ENCODE results near the gene GATA3. TPM values are rescaled to one million over a fixed set of nuclear protein-coding genes. Genes with fewer than 3 reads are reported as not detected.

The GATA3 gene
- total and polyA plus RNA-seq, 2 experiments from 2014 or later = not detected

DNA sequence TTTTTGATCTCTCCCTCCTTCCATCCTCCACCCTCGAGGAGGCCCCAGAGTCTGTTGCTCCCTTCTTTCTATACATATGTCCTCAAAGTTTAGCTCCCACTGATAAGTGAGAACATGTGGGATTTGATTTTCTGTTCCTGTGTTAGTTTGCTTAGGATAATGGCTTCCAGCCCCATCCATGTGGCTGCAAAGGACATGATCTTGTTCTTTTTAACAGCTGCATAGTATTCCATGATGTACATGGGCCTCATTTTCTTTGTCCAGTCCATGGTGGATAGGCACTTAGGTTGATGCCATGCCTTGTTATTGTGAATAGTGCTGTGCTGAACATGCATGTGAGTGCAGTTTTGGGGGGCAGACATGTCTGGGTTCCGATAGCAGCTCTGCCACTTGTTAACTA is 51.4 kb downstream of the GATA3 start:
- Histone ChIP-seq H3K27me3 (replicated peaks; ENCODE audit: insufficient read depth) (no peaks in the 10 kb centered on the region; the same call in 1 of the 2 replicates), H3K9me2 (ENCODE audit: insufficient read depth) (no peaks in the 10 kb centered on the region), H3K27ac (no peak overlapping the region), H3K9me3 (ENCODE audit: low read depth) (no peaks in the 10 kb centered on the region), H3K9ac (no peak overlapping the region), H2AFZ (no peak overlapping the region), H3K36me3 (ENCODE audit: low read depth) (no peaks in the 10 kb centered on the region), H3K4me2 (ENCODE audit: unreplicated experiment) (no peak overlapping the region), H3F3A (ENCODE audit: insufficient read depth) (no peaks in the 10 kb centered on the region), H4K20me1 (ENCODE audit: insufficient read depth) (no peaks in the 10 kb centered on the region), H3K4me3 (no peak overlapping the region), H3K79me2 (ENCODE audit: insufficient read depth) (no peaks in the 10 kb centered on the region), H3K4me1 (ENCODE audit: insufficient read depth) (no peaks in the 10 kb centered on the region)
- TF ChIP-seq EZH2 (IDR thresholded peaks at IDR 0.05; ENCODE audit: insufficient read depth, poor library complexity, severe bottlenecking) = no peak
- TF ChIP-seq EZH2phosphoT487 (IDR thresholded peaks at IDR 0.05; ENCODE audit: insufficient read depth, low read depth) = no peak
- in situ Hi-C loops (cut with MboI) = no loop called here
- 25 to 28% methylated on average over 2 of the region's 2 CpGs for WGBS, 2 experiments (ENCODE audit: low coverage in 1 of 2, low lambda C conversion rate in 2 of 2, missing lambda C conversion rate in 2 of 2)
- DNase-seq = no peak

DNA sequence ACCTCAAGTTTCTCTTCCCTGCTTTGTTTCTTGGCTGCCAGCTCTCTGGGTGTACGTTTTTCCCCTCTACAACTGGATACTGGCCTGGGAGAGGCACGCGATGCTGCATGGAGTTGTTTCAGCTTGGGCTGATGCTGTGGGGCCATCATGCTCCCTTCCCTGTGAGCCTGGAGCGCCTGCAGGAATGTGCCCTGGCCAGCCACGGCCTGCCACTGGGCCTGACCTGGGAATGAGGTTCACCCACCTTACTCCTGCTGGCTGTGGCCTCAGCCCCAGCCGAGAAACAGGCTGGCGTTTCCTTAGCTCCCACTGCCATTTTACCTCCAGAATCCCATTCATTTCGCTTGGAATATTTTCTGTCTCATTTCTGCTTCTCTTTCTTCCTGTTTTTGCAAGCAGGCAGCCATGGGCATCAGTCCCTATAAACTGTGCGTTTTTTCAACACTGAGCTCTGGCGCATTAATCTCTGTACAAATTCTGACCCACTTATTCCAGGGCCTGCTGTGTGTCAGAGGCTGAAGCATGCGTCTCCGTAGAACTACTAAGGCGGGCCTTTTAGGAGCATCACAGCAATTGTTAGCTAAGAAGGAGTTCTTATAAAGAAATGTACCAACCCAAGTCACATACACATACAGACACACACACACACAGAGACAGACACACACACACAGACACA is 57.9 kb downstream of the GATA3 start:
- Histone ChIP-seq H3K36me3 (ENCODE audit: low read depth) (no peaks in the 10 kb centered on the region), H4K20me1 (ENCODE audit: insufficient read depth) (no peaks in the 10 kb centered on the region), H3K9me2 (ENCODE audit: insufficient read depth) (no peaks in the 10 kb centered on the region), H3F3A (ENCODE audit: insufficient read depth) (no peaks in the 10 kb centered on the region), H2AFZ (no peak overlapping the region), H3K9ac (no peak overlapping the region), H3K9me3 (ENCODE audit: low read depth) (no peaks in the 10 kb centered on the region), H3K4me1 (ENCODE audit: insufficient read depth) (no peaks in the 10 kb centered on the region), H3K4me3 (no peak overlapping the region), H3K27me3 (replicated peaks; ENCODE audit: insufficient read depth) (no peaks in the 10 kb centered on the region), H3K27ac (no peak overlapping the region), H3K4me2 (ENCODE audit: unreplicated experiment) (no peak overlapping the region), H3K79me2 (ENCODE audit: insufficient read depth) (no peaks in the 10 kb centered on the region)
- WGBS, 2 experiments (ENCODE audit: low coverage in 1 of 2, low lambda C conversion rate in 2 of 2, missing lambda C conversion rate in 2 of 2) = 36 to 39% methylated on average over 13 of the region's 13 CpGs
- no peak for DNase-seq
- TF ChIP-seq EZH2phosphoT487 (IDR thresholded peaks at IDR 0.05; ENCODE audit: insufficient read depth, low read depth) (no peak), EZH2 (IDR thresholded peaks at IDR 0.05; ENCODE audit: insufficient read depth, poor library complexity, severe bottlenecking) (no peak)
- in situ Hi-C loops (cut with MboI) = no loop called here

DNA sequence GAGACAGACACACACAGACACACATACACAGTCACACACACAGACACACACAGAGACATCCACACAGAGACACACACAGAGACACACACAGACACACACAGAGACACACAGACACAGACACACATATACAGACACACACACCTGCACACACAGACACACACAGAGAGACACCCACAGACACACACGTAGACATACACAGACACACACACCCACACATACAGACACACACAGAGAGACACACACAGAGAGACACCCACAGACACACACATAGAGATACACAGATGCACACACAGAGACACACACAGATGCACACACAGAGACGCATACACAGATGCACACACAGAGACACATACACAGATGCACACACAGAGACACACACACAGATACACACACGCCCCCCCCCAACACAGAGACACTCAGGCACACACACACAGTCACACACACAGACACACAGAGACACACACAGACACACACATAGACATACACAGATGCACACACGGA is 58.5 kb downstream of the GATA3 start:
- no peaks in the 10 kb centered on the region for H3K4me1 ChIP-seq (ENCODE audit: insufficient read depth)
- no peaks in the 10 kb centered on the region for H3K9me2 ChIP-seq (ENCODE audit: insufficient read depth)
- no peaks in the 10 kb centered on the region for H3K9me3 ChIP-seq (ENCODE audit: low read depth)
- H4K20me1 ChIP-seq (ENCODE audit: insufficient read depth) = no peaks in the 10 kb centered on the region
- TF ChIP-seq EZH2 (IDR thresholded peaks at IDR 0.05; ENCODE audit: insufficient read depth, poor library complexity, severe bottlenecking) = no peak
- no peak for TF ChIP-seq EZH2phosphoT487 (IDR thresholded peaks at IDR 0.05; ENCODE audit: insufficient read depth, low read depth)
- no peak overlapping the region for H3K9ac ChIP-seq
- WGBS, 2 experiments (ENCODE audit: low coverage in 1 of 2, low lambda C conversion rate in 2 of 2, missing lambda C conversion rate in 2 of 2) = 35 to 41% methylated on average over 4 of the region's 4 CpGs
- in situ Hi-C loops (cut with MboI) = no loop called here
- no peaks in the 10 kb centered on the region for H3K36me3 ChIP-seq (ENCODE audit: low read depth)
- no peak overlapping the region for H3K4me2 ChIP-seq (ENCODE audit: unreplicated experiment)
- no peak overlapping the region for H3K27ac ChIP-seq
- no peak for DNase-seq
- no peak overlapping the region for H2AFZ ChIP-seq
- H3K27me3 ChIP-seq (replicated peaks; ENCODE audit: insufficient read depth) = no peaks in the 10 kb centered on the region
- H3F3A ChIP-seq (ENCODE audit: insufficient read depth) = no peaks in the 10 kb centered on the region
- H3K4me3 ChIP-seq = no peak overlapping the region
- no peaks in the 10 kb centered on the region for H3K79me2 ChIP-seq (ENCODE audit: insufficient read depth)

DNA sequence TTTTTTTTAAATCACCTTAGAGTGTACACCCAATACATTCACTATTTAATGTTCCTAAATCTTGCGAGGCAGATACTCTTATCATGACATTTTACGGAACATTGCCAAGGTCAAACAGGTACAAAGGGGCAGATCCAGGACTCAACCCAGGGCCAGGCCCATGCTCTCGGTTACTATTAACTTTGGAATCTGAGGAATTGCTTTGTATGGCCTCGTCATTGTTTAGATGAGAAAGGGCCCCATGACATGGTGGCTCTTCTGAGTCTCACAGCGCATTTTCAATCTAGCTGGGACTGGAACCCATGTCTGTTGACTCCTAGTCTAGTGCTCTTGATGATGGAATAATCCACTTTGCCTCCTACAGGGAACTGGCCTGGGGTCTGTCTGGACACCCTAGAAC is 59.1 kb downstream of the GATA3 start:
- Histone ChIP-seq H3K4me3 (no peak overlapping the region), H3K9ac (no peak overlapping the region), H3K9me3 (ENCODE audit: low read depth) (no peaks in the 10 kb centered on the region), H3K36me3 (ENCODE audit: low read depth) (no peaks in the 10 kb centered on the region), H3K27ac (no peak overlapping the region), H3K4me1 (ENCODE audit: insufficient read depth) (no peaks in the 10 kb centered on the region), H4K20me1 (ENCODE audit: insufficient read depth) (no peaks in the 10 kb centered on the region), H3K4me2 (ENCODE audit: unreplicated experiment) (no peak overlapping the region), H3K27me3 (replicated peaks; ENCODE audit: insufficient read depth) (no peaks in the 10 kb centered on the region), H2AFZ (no peak overlapping the region), H3F3A (ENCODE audit: insufficient read depth) (no peaks in the 10 kb centered on the region), H3K79me2 (ENCODE audit: insufficient read depth) (no peaks in the 10 kb centered on the region), H3K9me2 (ENCODE audit: insufficient read depth) (no peaks in the 10 kb centered on the region)
- DNase-seq = no peak
- no peak for TF ChIP-seq EZH2 (IDR thresholded peaks at IDR 0.05; ENCODE audit: insufficient read depth, poor library complexity, severe bottlenecking)
- no peak for TF ChIP-seq EZH2phosphoT487 (IDR thresholded peaks at IDR 0.05; ENCODE audit: insufficient read depth, low read depth)
- WGBS, 2 experiments (ENCODE audit: low coverage in 1 of 2, low lambda C conversion rate in 2 of 2, missing lambda C conversion rate in 2 of 2) = 48 to 51% methylated on average over 5 of the region's 5 CpGs
- in situ Hi-C loops (cut with MboI) = no loop called here

Measured in GM23248 (cell line).